ENCODE measurements around the gene ASB15. TPM values are rescaled to one million over a fixed set of nuclear protein-coding genes. Genes with fewer than 3 reads are reported as not detected.

ASB15 gene
- total RNA-seq, 1 donor from 2014 or later: not detected

GRCh38 chr7:123661765-123662164 lies 60.1 kb downstream of the ASB15 start:
- no peak for TF ChIP-seq CTCF (IDR thresholded peaks at IDR 0.05; ENCODE audit: insufficient read depth, low read length, poor library complexity, severe bottlenecking)
- no peaks in the 10 kb centered on the region for H3K27me3 ChIP-seq (ENCODE audit: control insufficient read depth, insufficient read depth, low read length)
- H3K4me3 ChIP-seq (ENCODE audit: low read depth, low read length): no peak overlapping the region
- H3K36me3 ChIP-seq (ENCODE audit: control insufficient read depth, insufficient read depth, low read length): no peaks in the 10 kb centered on the region
- no peak for DNase-seq (ENCODE audit: low read depth)

- Histone ChIP-seq H3K4me3 (ENCODE audit: low read depth, low read length) (no peak overlapping the region), H3K36me3 (ENCODE audit: control insufficient read depth, insufficient read depth, low read length) (no peaks in the 10 kb centered on the region), H3K27me3 (ENCODE audit: control insufficient read depth, insufficient read depth, low read length) (no peaks in the 10 kb centered on the region)
- no peak for TF ChIP-seq CTCF (IDR thresholded peaks at IDR 0.05; ENCODE audit: insufficient read depth, low read length, poor library complexity, severe bottlenecking)
- no peak for DNase-seq (ENCODE audit: low read depth)
Observed at GRCh38 chr7:123662293-123662692, 60.7 kb downstream of the ASB15 start.

DNA sequence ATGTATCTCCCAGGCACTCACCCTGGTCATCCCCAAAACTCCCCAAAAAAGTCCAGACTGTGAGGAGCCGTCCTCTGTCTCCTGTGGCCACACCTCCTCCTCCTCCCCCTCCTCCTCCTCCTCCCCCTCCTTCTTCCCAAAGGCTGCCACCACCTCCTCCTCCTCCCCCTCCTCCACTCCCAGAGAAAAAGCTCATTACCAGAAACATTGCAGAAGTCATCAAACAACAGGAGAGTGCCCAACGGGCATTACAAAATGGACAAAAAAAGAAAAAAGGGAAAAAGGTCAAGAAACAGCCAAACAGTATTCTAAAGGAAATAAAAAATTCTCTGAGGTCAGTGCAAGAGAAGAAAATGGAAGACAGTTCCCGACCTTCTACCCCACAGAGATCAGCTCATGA lies 61.1 kb downstream of the ASB15 start:
- TF ChIP-seq CTCF (IDR thresholded peaks at IDR 0.05; ENCODE audit: insufficient read depth, low read length, poor library complexity, severe bottlenecking): no peak
- DNase-seq (ENCODE audit: low read depth): no peak

GRCh38 chr7:123663200-123663599 lies 61.6 kb downstream of the ASB15 start:
- no peak for DNase-seq (ENCODE audit: low read depth)
- Histone ChIP-seq H3K36me3 (ENCODE audit: control insufficient read depth, insufficient read depth, low read length) (no peaks in the 10 kb centered on the region), H3K4me3 (ENCODE audit: low read depth, low read length) (no peak overlapping the region), H3K27me3 (ENCODE audit: control insufficient read depth, insufficient read depth, low read length) (no peaks in the 10 kb centered on the region)
- TF ChIP-seq CTCF (IDR thresholded peaks at IDR 0.05; ENCODE audit: insufficient read depth, low read length, poor library complexity, severe bottlenecking): no peak

More for the DNA sequence above, 61.1 kb downstream of the ASB15 start:
- Histone ChIP-seq H3K4me3 (ENCODE audit: low read depth, low read length) (no peak overlapping the region), H3K27me3 (ENCODE audit: control insufficient read depth, insufficient read depth, low read length) (no peaks in the 10 kb centered on the region), H3K36me3 (ENCODE audit: control insufficient read depth, insufficient read depth, low read length) (no peaks in the 10 kb centered on the region)

- no peak overlapping the region for H3K4me3 ChIP-seq (ENCODE audit: low read depth, low read length)
- H3K36me3 ChIP-seq (ENCODE audit: control insufficient read depth, insufficient read depth, low read length): no peaks in the 10 kb centered on the region
- no peak for DNase-seq (ENCODE audit: low read depth)
- H3K27me3 ChIP-seq (ENCODE audit: control insufficient read depth, insufficient read depth, low read length): no peaks in the 10 kb centered on the region
- TF ChIP-seq CTCF (IDR thresholded peaks at IDR 0.05; ENCODE audit: insufficient read depth, low read length, poor library complexity, severe bottlenecking): no peak
Observed at GRCh38 chr7:123665157-123665556, 63.5 kb downstream of the ASB15 start.

GRCh38 chr7:123665896-123666295 lies 64.3 kb downstream of the ASB15 start:
- TF ChIP-seq CTCF (IDR thresholded peaks at IDR 0.05; ENCODE audit: insufficient read depth, low read length, poor library complexity, severe bottlenecking): no peak
- Histone ChIP-seq H3K4me3 (ENCODE audit: low read depth, low read length) (no peak overlapping the region), H3K36me3 (ENCODE audit: control insufficient read depth, insufficient read depth, low read length) (no peaks in the 10 kb centered on the region), H3K27me3 (ENCODE audit: control insufficient read depth, insufficient read depth, low read length) (no peaks in the 10 kb centered on the region)
- DNase-seq (ENCODE audit: low read depth): no peak

All from kidney epithelial cell (primary cell).